Loucy (cell line): Measurements from ENCODE around the gene TMEM94.

Source experiments
- H2AFZ ChIP-seq: fragments of 200-600 bp; sonication (generic); 2 replicates; pipeline ENCODE4 v1.6.0; 2016; ENCODE audit warnings: antibody characterized with exemption, mild to moderate bottlenecking, low read length, moderate library complexity
- H3F3A ChIP-seq: fragments of 200-600 bp; 2 replicates; pipeline ENCODE4 v1.6.0; 2016; ENCODE audit warnings: antibody characterized with exemption, low read depth, mild to moderate bottlenecking
- H3K27me3 ChIP-seq: fragments of 200-600 bp; sonication (generic); 2 replicates; pipeline ENCODE4 v1.6.1; 2014; ENCODE audit warnings: low read length, mild to moderate bottlenecking; ENCODE audit not compliant: insufficient read depth, poor library complexity, severe bottlenecking
- H3K36me3 ChIP-seq: fragments of 200-600 bp; sonication (generic); 2 replicates; pipeline ENCODE4 v1.6.1; 2016; ENCODE audit warnings: low read length; ENCODE audit not compliant: insufficient read depth
- H3K4me1 ChIP-seq: fragments of 200-600 bp; sonication (generic); 2 replicates; pipeline ENCODE4 v1.5.1; 2014; ENCODE audit warnings: low read length, mild to moderate bottlenecking; ENCODE audit not compliant: insufficient read depth, poor library complexity, severe bottlenecking
- H3K4me2 ChIP-seq: fragments of 200-600 bp; sonication (generic); 2 replicates; pipeline ENCODE4 v1.6.0; 2014; ENCODE audit warnings: antibody characterized with exemption, low read length, low read depth, mild to moderate bottlenecking; ENCODE audit not compliant: poor library complexity, severe bottlenecking
- H3K4me3 ChIP-seq: fragments of 200-600 bp; sonication (generic); 2 replicates; pipeline ENCODE4 v1.5.1; 2014; ENCODE audit warnings: low read length, mild to moderate bottlenecking, mixed read lengths; ENCODE audit not compliant: poor library complexity, severe bottlenecking
- H3K79me2 ChIP-seq: fragments of 200-600 bp; sonication (generic); 2 replicates; pipeline ENCODE4 v1.6.1; 2014; ENCODE audit warnings: low read length; ENCODE audit not compliant: insufficient read depth
- H3K9ac ChIP-seq: fragments of 200-600 bp; sonication (generic); 2 replicates; pipeline ENCODE4 v1.6.0; 2014; ENCODE audit warnings: mild to moderate bottlenecking, low read depth, low read length, moderate library complexity; ENCODE audit not compliant: poor library complexity, severe bottlenecking
- H3K9me2 ChIP-seq: fragments of 200-600 bp; sonication (generic); replicated peaks from 2 replicates; pipeline ENCODE4 v1.6.1; 2016; ENCODE audit warnings: low read depth, low read length, mixed read lengths
- H3K9me3 ChIP-seq: fragments of 200-600 bp; sonication (generic); 2 replicates; pipeline ENCODE4 v1.6.1; 2014; ENCODE audit warnings: mild to moderate bottlenecking, antibody characterized with exemption, low read length, low read depth; ENCODE audit not compliant: insufficient read depth
- H4K20me1 ChIP-seq: fragments of 200-600 bp; sonication (generic); 2 replicates; pipeline ENCODE4 v1.6.0; 2014; ENCODE audit warnings: antibody characterized with exemption, low read length, mild to moderate bottlenecking; ENCODE audit not compliant: insufficient read depth, poor library complexity, severe bottlenecking
- CTCF ChIP-seq: fragments of 200-600 bp; sonication (generic); conservative IDR thresholded peaks from 2 replicates; pipeline ENCODE4 v1.5.1; 2014; ENCODE audit warnings: mild to moderate bottlenecking, antibody characterized with exemption, low read length
- EZH2phosphoT487 ChIP-seq: fragments of 200-600 bp; IDR thresholded peaks from 2 replicates; pipeline ENCODE4 v1.6.1; 2018; ENCODE audit warnings: antibody characterized with exemption, mild to moderate bottlenecking, moderate library complexity, borderline replicate concordance

The TMEM94 gene

GRCh38 chr17:75526555-75527270, 70.3 kb downstream of the TMEM94 start:
- H3K9ac ChIP-seq = no peak overlapping the region

GRCh38 chr17:75530837-75531720, 74.6 kb downstream of the TMEM94 start:
- H3K4me1 ChIP-seq = no peaks in the 10 kb centered on the region
- no peaks in the 10 kb centered on the region for H4K20me1 ChIP-seq
- no peaks in the 10 kb centered on the region for H3F3A ChIP-seq
- TF ChIP-seq EZH2phosphoT487 (no peak), CTCF (no peak)
- no peaks in the 10 kb centered on the region for H3K9me3 ChIP-seq
- no peak overlapping the region for H3K4me3 ChIP-seq
- no peaks in the 10 kb centered on the region for H3K36me3 ChIP-seq
- no peak overlapping the region for H3K9ac ChIP-seq
- H3K9me2 ChIP-seq = no peaks in the 10 kb centered on the region
- no peak overlapping the region for H3K4me2 ChIP-seq
- H3K79me2 ChIP-seq = no peaks in the 10 kb centered on the region
- H2AFZ ChIP-seq = no peak overlapping the region
- no peaks in the 10 kb centered on the region for H3K27me3 ChIP-seq

More at GRCh38 chr17:75526555-75527270, 70.3 kb downstream of the TMEM94 start:
- Histone ChIP-seq H3K9me2 (no peaks in the 10 kb centered on the region), H3K27me3 (no peaks in the 10 kb centered on the region), H4K20me1 (no peaks in the 10 kb centered on the region), H2AFZ (no peak overlapping the region), H3K36me3 (no peaks in the 10 kb centered on the region), H3F3A (0 out of 2 replicates have a peak, but pooled peaks cover 3% of the 10 kb centered on the region), H3K79me2 (no peaks in the 10 kb centered on the region), H3K4me2 (no peak overlapping the region), H3K9me3 (no peaks in the 10 kb centered on the region), H3K4me1 (no peaks in the 10 kb centered on the region), H3K4me3 (no peak overlapping the region)
- TF ChIP-seq CTCF (no peak), EZH2phosphoT487 (no peak)

GRCh38 chr17:75531721-75532072, 75.3 kb downstream of the TMEM94 start:
- Histone ChIP-seq H3K9ac (no peak overlapping the region), H3K9me3 (no peaks in the 10 kb centered on the region), H3F3A (no peaks in the 10 kb centered on the region), H3K4me3 (no peak overlapping the region), H3K27me3 (no peaks in the 10 kb centered on the region), H3K4me1 (no peaks in the 10 kb centered on the region), H3K9me2 (no peaks in the 10 kb centered on the region), H3K4me2 (no peak overlapping the region), H2AFZ (no peak overlapping the region), H4K20me1 (no peaks in the 10 kb centered on the region), H3K79me2 (no peaks in the 10 kb centered on the region), H3K36me3 (no peaks in the 10 kb centered on the region)
- TF ChIP-seq EZH2phosphoT487 (no peak), CTCF (no peak)
